SK-N-MC (cell line): ENCODE results near the gene IREB2.

ENCODE experiments used
- EZH2 ChIP-seq: fragments of 200-600 bp; sonication (generic); IDR thresholded peaks from one replicate; pipeline ENCODE4 v1.6.1; 2017; ENCODE audit warnings: antibody characterized with exemption
- FOXP2 ChIP-seq: optimal IDR thresholded peaks from 2 replicates; pipeline ENCODE3; 2011; ENCODE audit warnings: mild to moderate bottlenecking, moderate library complexity; ENCODE audit not compliant: insufficient read depth; ENCODE audit errors: extremely low read length, control extremely low read depth
- POLR2AphosphoS5 ChIP-seq: IDR thresholded peaks from 2 replicates; pipeline ENCODE4 v1.6.1; 2012; ENCODE audit warnings: mild to moderate bottlenecking, low read depth, low read length, borderline replicate concordance

DNA sequence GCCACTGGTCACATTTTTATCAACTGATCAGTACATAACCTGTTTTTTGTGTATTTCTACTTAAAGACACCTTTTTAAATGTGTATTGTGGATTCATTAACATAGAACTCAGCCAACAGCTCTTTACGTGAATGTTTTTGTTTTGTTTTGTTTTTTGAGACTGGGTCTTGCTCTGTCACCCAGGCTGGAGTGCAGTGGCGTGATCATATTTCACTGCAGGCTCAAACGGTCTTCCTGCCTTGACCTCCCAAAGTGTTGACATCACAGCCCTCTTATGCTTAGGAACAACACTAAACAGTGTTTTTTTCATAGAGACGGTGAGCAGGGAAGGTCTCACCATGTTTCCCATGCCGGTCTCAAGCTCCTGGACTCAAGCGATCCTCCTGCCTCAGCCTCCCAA lies 112.2 kb downstream of the IREB2 start:
- TF ChIP-seq POLR2AphosphoS5 (no peak), FOXP2 (no peak), EZH2 (no peak)
